GM23248 (cell line): ENCODE results near the gene MUSK.

Source experiments
- EZH2 ChIP-seq: fragments of 200-600 bp; sonication (generic); IDR thresholded peaks from 2 replicates; pipeline ENCODE4 v1.6.1; 2018; ENCODE audit warnings: antibody characterized with exemption, mild to moderate bottlenecking; ENCODE audit not compliant: insufficient read depth, poor library complexity, severe bottlenecking
- EZH2phosphoT487 ChIP-seq: fragments of 200-600 bp; sonication (generic); IDR thresholded peaks from 2 replicates; pipeline ENCODE4 v1.6.1; 2018; ENCODE audit warnings: antibody characterized with exemption, moderate library complexity, mild to moderate bottlenecking, low read depth; ENCODE audit not compliant: insufficient read depth

DNA sequence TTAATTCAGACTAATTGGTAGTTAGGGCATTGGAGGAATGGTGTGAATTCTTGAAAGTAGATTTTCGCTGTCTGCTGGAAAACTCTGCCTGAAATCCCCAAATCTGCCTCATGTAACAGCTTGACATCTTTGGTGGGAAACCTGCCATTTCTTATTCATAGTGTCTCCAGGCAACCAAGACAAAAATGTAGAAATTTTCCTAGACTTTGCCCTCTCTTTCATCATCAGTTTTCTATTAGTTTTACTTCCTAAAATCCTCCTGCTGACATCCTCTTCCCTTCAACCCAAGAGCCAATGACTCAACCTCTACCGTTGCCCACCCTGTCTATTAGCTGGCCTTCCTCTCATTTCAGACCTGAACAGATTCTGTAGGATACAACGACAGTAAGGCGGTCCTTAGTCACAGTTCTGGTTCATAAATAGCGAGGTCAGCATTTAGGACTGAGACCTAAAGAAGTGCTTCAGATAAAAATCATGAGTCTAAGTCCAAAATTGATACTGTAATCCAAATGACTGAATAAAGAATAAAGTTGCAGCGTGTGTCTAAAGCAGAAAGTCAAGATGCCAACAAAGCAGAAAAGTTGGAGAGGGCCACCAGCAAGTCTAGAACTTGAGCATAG lies 133.9 kb downstream of the MUSK start:
- TF ChIP-seq EZH2phosphoT487 = no peak
- no peak for TF ChIP-seq EZH2
